KMS-11 (cell line): Measurements from ENCODE around the gene ARHGAP28.

Experiments
- H2AFZ ChIP-seq: fragments of 200-600 bp; sonication (generic); 2 replicates; pipeline ENCODE4 v1.6.1; 2016; ENCODE audit warnings: antibody characterized with exemption, mixed run types, low read depth
- H3K27ac ChIP-seq: fragments of 200-600 bp; sonication (generic); 2 replicates; pipeline ENCODE4 v1.6.1; 2016; ENCODE audit warnings: mild to moderate bottlenecking, mixed run types
- H3K27me3 ChIP-seq: fragments of 200-600 bp; sonication (generic); 2 replicates; pipeline ENCODE4 v1.6.1; 2017; ENCODE audit warnings: mild to moderate bottlenecking, low read depth, mixed run types, moderate library complexity; ENCODE audit not compliant: insufficient read depth
- H3K36me3 ChIP-seq: fragments of 200-600 bp; sonication (generic); 2 replicates; pipeline ENCODE4 v1.6.1; 2017; ENCODE audit warnings: mild to moderate bottlenecking, mixed run types; ENCODE audit not compliant: insufficient read depth
- H3K4me1 ChIP-seq: fragments of 200-600 bp; sonication (generic); 2 replicates; pipeline ENCODE4 v1.6.1; 2016; ENCODE audit warnings: mild to moderate bottlenecking, low read depth, mixed run types; ENCODE audit not compliant: poor library complexity, severe bottlenecking
- H3K4me2 ChIP-seq: fragments of 200-600 bp; sonication (generic); 2 replicates; pipeline ENCODE4 v1.7.0; 2016; ENCODE audit warnings: mild to moderate bottlenecking, mixed run types
- H3K4me3 ChIP-seq: fragments of 200-600 bp; sonication (generic); IDR thresholded peaks from 2 replicates; pipeline ENCODE4 v1.6.1; 2017; ENCODE audit warnings: low read depth, low read length, mixed read lengths; ENCODE audit not compliant: insufficient read depth
- H3K79me2 ChIP-seq: fragments of 200-600 bp; sonication (generic); 2 replicates; pipeline ENCODE4 v1.6.1; 2016; ENCODE audit warnings: low read depth, mixed run types; ENCODE audit not compliant: insufficient read depth
- H3K9ac ChIP-seq: fragments of 200-600 bp; sonication (generic); 2 replicates; pipeline ENCODE4 v1.6.1; 2016; ENCODE audit warnings: mild to moderate bottlenecking, mixed run types
- H4K20me1 ChIP-seq: fragments of 200-600 bp; sonication (generic); 2 replicates; pipeline ENCODE4 v1.6.1; 2016; ENCODE audit warnings: mild to moderate bottlenecking, mixed run types; ENCODE audit not compliant: insufficient read depth
- TF ChIP-seq, protein P1 (sequence below): fragments of 200-600 bp; sonication (generic); conservative IDR thresholded peaks from 2 replicates; pipeline ENCODE4 v1.6.1; 2017; ENCODE audit warnings: low read depth, mild to moderate bottlenecking, antibody characterized with exemption, low read length, moderate library complexity, mixed read lengths

ARHGAP28 gene

GRCh38 chr18:6729247-6730091 is at the start of gene ARHGAP28:
ARHGAP28 (plus strand) TSS chr18:6729716; CDS start chr18:6729822, 106 bp downstream.
- Histone ChIP-seq H2AFZ (peak within 1 kb of the TSS; percentile 79), H3K27me3 (no peaks in the 10 kb centered on the region), H3K4me3 (no peak within 1 kb of the TSS), H4K20me1 (no peaks in the 10 kb centered on the region), H3K36me3 (no peaks in the 10 kb centered on the region), H3K27ac (peak within 1 kb of the TSS; percentile 38; the same call in 1 of the 2 replicates), H3K79me2 (no peaks in the 10 kb centered on the region), H3K9ac (peak within 1 kb of the TSS; percentile 27; the same call in 1 of the 2 replicates), H3K4me1 (peaks cover 12% of the 10 kb centered on the region), H3K4me2 (peak within 1 kb of the TSS; percentile 72)
- TF ChIP-seq, protein P1, sequence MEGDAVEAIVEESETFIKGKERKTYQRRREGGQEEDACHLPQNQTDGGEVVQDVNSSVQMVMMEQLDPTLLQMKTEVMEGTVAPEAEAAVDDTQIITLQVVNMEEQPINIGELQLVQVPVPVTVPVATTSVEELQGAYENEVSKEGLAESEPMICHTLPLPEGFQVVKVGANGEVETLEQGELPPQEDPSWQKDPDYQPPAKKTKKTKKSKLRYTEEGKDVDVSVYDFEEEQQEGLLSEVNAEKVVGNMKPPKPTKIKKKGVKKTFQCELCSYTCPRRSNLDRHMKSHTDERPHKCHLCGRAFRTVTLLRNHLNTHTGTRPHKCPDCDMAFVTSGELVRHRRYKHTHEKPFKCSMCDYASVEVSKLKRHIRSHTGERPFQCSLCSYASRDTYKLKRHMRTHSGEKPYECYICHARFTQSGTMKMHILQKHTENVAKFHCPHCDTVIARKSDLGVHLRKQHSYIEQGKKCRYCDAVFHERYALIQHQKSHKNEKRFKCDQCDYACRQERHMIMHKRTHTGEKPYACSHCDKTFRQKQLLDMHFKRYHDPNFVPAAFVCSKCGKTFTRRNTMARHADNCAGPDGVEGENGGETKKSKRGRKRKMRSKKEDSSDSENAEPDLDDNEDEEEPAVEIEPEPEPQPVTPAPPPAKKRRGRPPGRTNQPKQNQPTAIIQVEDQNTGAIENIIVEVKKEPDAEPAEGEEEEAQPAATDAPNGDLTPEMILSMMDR = no peak

- Histone ChIP-seq H3K79me2 (no peaks in the 10 kb centered on the region), H3K36me3 (no peaks in the 10 kb centered on the region), H3K4me1 (no peaks in the 10 kb centered on the region), H3K4me2 (no peak overlapping the region), H3K9ac (no peak overlapping the region), H3K27ac (no peak overlapping the region), H3K27me3 (no peaks in the 10 kb centered on the region), H4K20me1 (no peaks in the 10 kb centered on the region), H3K4me3 (no peak overlapping the region), H2AFZ (no peak overlapping the region)
- TF ChIP-seq, protein P1 = no peak
These were observed 48.1 kb upstream of the ARHGAP28 start for GRCh38 chr18:6681331-6681875.

DNA sequence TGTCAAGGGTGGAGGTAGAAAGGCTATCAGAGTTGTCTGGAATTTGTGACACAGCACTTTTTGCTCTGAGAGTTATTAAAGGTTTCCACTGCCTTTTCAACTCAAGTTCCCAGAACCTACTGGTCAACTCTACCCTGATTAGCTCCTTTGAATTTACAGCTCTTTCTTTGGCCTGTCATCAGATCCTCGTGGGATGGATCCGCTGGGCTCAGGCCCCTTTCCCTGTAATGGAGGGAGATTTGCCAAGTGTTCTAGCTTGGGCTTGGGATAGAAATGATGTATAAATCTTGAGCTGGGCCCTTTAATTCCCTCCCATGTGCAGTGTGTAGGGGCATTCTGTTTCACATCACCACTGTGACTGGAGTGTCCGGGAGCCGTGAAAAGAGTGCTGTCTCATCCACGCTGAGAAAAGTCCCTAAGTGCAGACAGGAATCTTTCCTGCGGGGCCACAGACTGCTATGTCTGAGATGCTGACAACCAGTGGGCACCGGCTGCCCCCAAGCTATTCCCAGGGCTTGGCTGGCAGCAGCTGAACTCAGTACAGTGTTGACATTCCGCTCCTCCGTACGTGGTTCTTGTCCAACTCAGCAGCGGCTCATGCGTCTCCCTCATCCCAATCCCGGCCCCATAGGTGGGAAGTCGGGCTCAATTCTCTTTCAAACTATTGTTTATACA is 46.9 kb upstream of the ARHGAP28 start:
- H3K4me3 ChIP-seq = no peak overlapping the region
- TF ChIP-seq, protein P1 = no peak
- no peaks in the 10 kb centered on the region for H3K79me2 ChIP-seq
- H3K9ac ChIP-seq = no peak overlapping the region
- no peaks in the 10 kb centered on the region for H3K4me1 ChIP-seq
- no peaks in the 10 kb centered on the region for H4K20me1 ChIP-seq
- no peaks in the 10 kb centered on the region for H3K27me3 ChIP-seq
- no peak overlapping the region for H3K27ac ChIP-seq
- no peak overlapping the region for H3K4me2 ChIP-seq
- H3K36me3 ChIP-seq = no peaks in the 10 kb centered on the region
- H2AFZ ChIP-seq = peak overlapping the region; percentile 54; the same call in 1 of the 2 replicates

- H3K4me2 ChIP-seq = no peak overlapping the region
- H3K4me3 ChIP-seq = no peak overlapping the region
- TF ChIP-seq, protein P1 = no peak
- H3K27me3 ChIP-seq = no peaks in the 10 kb centered on the region
- H3K79me2 ChIP-seq = no peaks in the 10 kb centered on the region
- no peaks in the 10 kb centered on the region for H3K4me1 ChIP-seq
- H3K27ac ChIP-seq = no peak overlapping the region
- H3K9ac ChIP-seq = no peak overlapping the region
- H2AFZ ChIP-seq = peak overlapping the region; percentile 54; the same call in 1 of the 2 replicates
- H3K36me3 ChIP-seq = no peaks in the 10 kb centered on the region
- no peaks in the 10 kb centered on the region for H4K20me1 ChIP-seq
These were observed 46.2 kb upstream of the ARHGAP28 start for GRCh38 chr18:6683112-6683876.
